ENCODE results near the gene GPR3. TPM values are rescaled to one million over a fixed set of nuclear protein-coding genes. Genes with fewer than 3 reads are reported as not detected.

Gene GPR3, protein sequence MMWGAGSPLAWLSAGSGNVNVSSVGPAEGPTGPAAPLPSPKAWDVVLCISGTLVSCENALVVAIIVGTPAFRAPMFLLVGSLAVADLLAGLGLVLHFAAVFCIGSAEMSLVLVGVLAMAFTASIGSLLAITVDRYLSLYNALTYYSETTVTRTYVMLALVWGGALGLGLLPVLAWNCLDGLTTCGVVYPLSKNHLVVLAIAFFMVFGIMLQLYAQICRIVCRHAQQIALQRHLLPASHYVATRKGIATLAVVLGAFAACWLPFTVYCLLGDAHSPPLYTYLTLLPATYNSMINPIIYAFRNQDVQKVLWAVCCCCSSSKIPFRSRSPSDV
- 0.06 and 0.34 TPM in 2 replicates for total RNA-seq

GRCh38 chr1:27392096-27392777, at the start of gene GPR3:
Gene GPR3 (plus strand): TSS chr1:27392622. CDS start chr1:27393799, 1,177 bp downstream.

DNA sequence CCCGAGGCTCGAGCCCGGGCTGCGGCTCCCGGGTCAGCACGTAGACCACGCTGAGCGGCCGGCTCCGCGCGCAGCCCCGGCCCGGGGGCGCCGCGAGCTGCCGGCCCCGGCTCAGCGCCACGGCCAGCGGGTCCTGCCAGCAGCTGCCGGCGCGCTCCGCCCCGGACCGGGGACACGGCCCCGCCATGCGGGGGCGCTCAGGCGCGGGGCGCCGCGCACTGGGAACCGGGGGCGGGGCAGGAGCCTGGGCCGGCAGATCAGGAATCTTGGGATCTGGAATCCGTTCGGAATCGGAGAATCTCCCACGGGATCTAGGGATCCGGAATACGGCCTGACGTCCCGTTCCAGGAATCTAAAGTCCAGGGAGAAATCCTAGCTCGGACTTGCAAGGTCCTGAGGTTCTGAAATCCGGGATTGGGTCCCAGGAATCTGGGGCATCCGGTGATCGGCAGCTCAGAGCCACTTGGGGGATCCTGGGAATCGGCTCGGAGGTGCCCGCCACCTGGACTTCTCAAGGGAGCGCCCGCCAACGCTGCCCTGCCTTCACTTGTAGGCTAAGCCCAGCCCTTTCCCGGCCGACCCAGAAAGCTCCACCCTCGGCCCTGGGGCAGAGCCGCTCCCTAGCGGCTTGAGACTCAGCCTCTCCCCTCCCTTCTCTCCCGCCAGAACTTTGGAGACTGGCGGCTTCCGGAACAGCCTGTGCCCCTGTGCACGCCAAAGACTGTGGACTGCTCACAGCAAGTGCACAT, 25.8 kb upstream of the GPR3 start, which contains the start of gene MAP3K6:
TSS of gene MAP3K6 (minus strand) at position 551 of the 749 bp plus-strand sequence. CDS start at position 187, 364 bp downstream.

GRCh38 chr1:27374362-27375086, 17.9 kb upstream of the GPR3 start, which contains the start of gene FCN3:
Gene FCN3 (minus strand): TSS chr1:27374824. CDS start chr1:27374818, 6 bp downstream.

GRCh38 chr1:27383039-27383605, 9.3 kb upstream of the GPR3 start, which contains the start of gene CD164L2:
Gene CD164L2 (minus strand): TSS chr1:27383333. CDS start chr1:27383239, 94 bp downstream.

Other genes starting within 250 kb of the GPR3 start
- gene SLC9A1, start 237.5 kb upstream of the GPR3 start, total RNA-seq: 24.9 and 34.8 TPM in 2 replicates
- gene WDTC1, start 158.0 kb upstream of the GPR3 start, total RNA-seq: 20.0 and 22.7 TPM in 2 replicates
- gene TMEM222, start 70.5 kb upstream of the GPR3 start, total RNA-seq: 21.7 and 22.9 TPM in 2 replicates
- gene SYTL1, start 50.6 kb upstream of the GPR3 start, total RNA-seq: 1.2 TPM in 1 of 2 replicates, not detected in the other
- gene MAP3K6, start 25.7 kb upstream of the GPR3 start, total RNA-seq: 16.2 and 20.0 TPM in 2 replicates
- 0.29 TPM in 1 of 2 replicates, not detected in the other for gene FCN3, start 17.8 kb upstream of the GPR3 start, total RNA-seq
- not detected in 2 replicates for gene CD164L2, start 9.3 kb upstream of the GPR3 start, total RNA-seq
- gene WASF2, start 97.5 kb downstream of the GPR3 start, total RNA-seq: 41.3 and 44.5 TPM in 2 replicates
- gene AHDC1, start 211.5 kb downstream of the GPR3 start, total RNA-seq: 20.7 and 22.4 TPM in 2 replicates
- gene FGR, start 242.6 kb downstream of the GPR3 start, total RNA-seq: not detected in 2 replicates